NB4 (cell line): ENCODE measurements around the gene KEL.

ENCODE experiments used
- MAX ChIP-seq: IDR thresholded peaks from 2 replicates; pipeline ENCODE4 v1.6.1; 2011; ENCODE audit warnings: low read depth, low read length
- MYC ChIP-seq: IDR thresholded peaks from 2 replicates; pipeline ENCODE4 v1.6.1; 2011; ENCODE audit warnings: low read depth, low read length
- POLR2A ChIP-seq: IDR thresholded peaks from 2 replicates; pipeline ENCODE4 v1.6.1; 2011; ENCODE audit warnings: mild to moderate bottlenecking; ENCODE audit not compliant: insufficient read length; ENCODE audit errors: extremely low read depth
- TF ChIP-seq, protein P1 (sequence below): IDR thresholded peaks from one replicate; pipeline ENCODE4 v1.5.1; 2012; ENCODE audit warnings: low read depth, low read length

DNA sequence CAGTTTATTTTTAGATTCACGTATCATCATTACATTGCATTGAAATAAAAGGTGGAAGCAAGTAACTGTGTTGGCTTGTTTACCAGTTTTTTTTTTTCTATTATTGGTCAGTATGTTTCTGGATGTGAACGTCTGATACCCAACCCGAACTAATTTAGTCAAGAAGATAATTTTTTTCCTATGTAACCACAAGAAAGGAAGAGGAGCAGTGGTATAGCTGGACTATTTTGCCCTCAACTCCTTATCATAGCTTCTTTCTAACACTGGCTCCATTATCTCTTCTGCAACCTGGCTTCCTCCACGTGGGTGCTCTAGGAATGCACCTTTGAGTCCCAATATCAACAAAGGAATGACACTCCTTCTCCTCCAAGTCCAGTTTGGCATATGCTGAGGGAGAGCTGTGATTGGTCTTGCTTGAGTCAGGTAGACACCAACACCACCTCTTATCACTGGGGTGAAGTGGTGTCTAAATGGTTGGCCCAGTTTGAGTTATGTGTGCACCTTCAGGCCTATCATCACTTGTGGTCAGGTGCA, 35.4 kb upstream of the KEL start:
- TF ChIP-seq, protein P1, sequence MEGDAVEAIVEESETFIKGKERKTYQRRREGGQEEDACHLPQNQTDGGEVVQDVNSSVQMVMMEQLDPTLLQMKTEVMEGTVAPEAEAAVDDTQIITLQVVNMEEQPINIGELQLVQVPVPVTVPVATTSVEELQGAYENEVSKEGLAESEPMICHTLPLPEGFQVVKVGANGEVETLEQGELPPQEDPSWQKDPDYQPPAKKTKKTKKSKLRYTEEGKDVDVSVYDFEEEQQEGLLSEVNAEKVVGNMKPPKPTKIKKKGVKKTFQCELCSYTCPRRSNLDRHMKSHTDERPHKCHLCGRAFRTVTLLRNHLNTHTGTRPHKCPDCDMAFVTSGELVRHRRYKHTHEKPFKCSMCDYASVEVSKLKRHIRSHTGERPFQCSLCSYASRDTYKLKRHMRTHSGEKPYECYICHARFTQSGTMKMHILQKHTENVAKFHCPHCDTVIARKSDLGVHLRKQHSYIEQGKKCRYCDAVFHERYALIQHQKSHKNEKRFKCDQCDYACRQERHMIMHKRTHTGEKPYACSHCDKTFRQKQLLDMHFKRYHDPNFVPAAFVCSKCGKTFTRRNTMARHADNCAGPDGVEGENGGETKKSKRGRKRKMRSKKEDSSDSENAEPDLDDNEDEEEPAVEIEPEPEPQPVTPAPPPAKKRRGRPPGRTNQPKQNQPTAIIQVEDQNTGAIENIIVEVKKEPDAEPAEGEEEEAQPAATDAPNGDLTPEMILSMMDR: no peak
- no peak for TF ChIP-seq POLR2A
- no peak for TF ChIP-seq MAX
- TF ChIP-seq MYC: no peak
